ENCODE measurements around the gene NCDN. TPM values are rescaled to one million over a fixed set of nuclear protein-coding genes. Genes with fewer than 3 reads are reported as not detected.
A peak's percentile ranks its signal among the peaks of the same experiment; 100 is the strongest.

NCDN gene, protein sequence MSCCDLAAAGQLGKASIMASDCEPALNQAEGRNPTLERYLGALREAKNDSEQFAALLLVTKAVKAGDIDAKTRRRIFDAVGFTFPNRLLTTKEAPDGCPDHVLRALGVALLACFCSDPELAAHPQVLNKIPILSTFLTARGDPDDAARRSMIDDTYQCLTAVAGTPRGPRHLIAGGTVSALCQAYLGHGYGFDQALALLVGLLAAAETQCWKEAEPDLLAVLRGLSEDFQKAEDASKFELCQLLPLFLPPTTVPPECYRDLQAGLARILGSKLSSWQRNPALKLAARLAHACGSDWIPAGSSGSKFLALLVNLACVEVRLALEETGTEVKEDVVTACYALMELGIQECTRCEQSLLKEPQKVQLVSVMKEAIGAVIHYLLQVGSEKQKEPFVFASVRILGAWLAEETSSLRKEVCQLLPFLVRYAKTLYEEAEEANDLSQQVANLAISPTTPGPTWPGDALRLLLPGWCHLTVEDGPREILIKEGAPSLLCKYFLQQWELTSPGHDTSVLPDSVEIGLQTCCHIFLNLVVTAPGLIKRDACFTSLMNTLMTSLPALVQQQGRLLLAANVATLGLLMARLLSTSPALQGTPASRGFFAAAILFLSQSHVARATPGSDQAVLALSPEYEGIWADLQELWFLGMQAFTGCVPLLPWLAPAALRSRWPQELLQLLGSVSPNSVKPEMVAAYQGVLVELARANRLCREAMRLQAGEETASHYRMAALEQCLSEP
- polyA plus RNA-seq (2013, experiment 1 of 2), result 27.8 TPM
- 28.0 TPM for polyA plus RNA-seq (2013, experiment 2 of 2)

DNA sequence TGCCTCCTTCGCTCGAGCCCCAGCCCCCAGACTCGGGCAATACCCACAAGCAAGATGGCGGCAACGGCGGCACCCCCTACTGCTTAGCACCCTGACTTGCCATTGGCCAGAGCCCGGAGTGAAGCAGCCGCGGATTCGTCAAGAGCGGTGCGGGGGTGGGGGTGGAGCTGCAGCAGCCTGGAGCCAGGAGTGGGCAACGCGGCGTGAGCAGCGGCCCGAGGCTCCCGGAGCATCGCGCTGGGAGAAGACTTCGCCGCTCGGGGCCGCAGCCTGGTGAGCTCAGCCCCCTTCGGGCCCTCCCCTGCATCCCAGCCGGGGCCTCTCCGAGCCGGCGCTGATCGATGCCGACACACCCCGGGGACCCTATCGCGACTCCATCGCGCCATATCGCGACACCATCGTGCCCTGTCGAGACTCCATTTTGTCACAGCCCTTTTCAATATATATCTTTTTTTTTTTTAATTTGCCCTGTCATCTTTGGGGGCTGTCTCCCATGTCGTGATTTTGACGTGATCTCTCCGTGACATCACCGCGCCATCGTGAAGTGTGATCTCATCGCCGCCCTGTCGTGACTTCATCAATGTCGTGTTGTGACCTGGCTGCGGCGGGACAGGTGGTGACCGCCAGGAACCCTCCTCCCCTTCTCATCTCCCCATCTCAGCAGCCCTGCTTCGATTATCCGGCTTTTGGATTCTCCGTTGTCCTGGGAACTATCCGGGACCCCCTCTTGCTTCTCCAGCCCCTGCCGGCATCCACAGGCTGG lies at the start of gene NCDN:
NCDN (plus strand) TSS at position 189 of the 763 bp plus-strand sequence; CDS start at position 581, 392 bp downstream.
- peak; percentile 99 for DNase-seq
- peaks cover 19% of the 10 kb centered on the region for H3K79me1 ChIP-seq (ENCODE audit: low read length)
- H3K4me1 ChIP-seq (ENCODE audit: control insufficient read depth, low read depth, low read length), result peaks cover 12% of the 10 kb centered on the region
- peaks cover 15% of the 10 kb centered on the region for H3K79me2 ChIP-seq (ENCODE audit: control insufficient read depth, insufficient read depth, low read length)
- H4K8ac ChIP-seq (ENCODE audit: low read depth, low read length), result no peak within 1 kb of the TSS
- no CpG with 5 or more reads among the region's 58 CpGs for WGBS (ENCODE audit: extremely low coverage, insufficient coverage, low lambda C conversion rate)
- no peak within 1 kb of the TSS for H3K4ac ChIP-seq (ENCODE audit: low read depth, low read length)
- H3K9ac ChIP-seq (ENCODE audit: low read length), result peak within 1 kb of the TSS; percentile 83
- no peak within 1 kb of the TSS for H3K23ac ChIP-seq (ENCODE audit: low read length)
- H2AK5ac ChIP-seq (ENCODE audit: low read length), result no peak within 1 kb of the TSS
- H3K36me3 ChIP-seq (ENCODE audit: control insufficient read depth, insufficient read depth, low read length), result peaks cover 3% of the 10 kb centered on the region
- H4K5ac ChIP-seq (ENCODE audit: low read length), result peak within 1 kb of the TSS; percentile 66
- H3K18ac ChIP-seq (ENCODE audit: low read length), result peak within 1 kb of the TSS; percentile 94
- no peak within 1 kb of the TSS for H2BK15ac ChIP-seq (replicated peaks; ENCODE audit: low read depth)
- peak within 1 kb of the TSS; percentile 76 for H3K4me3 ChIP-seq (ENCODE audit: low read length)
- H3K56ac ChIP-seq (ENCODE audit: low read length), result peak within 1 kb of the TSS; percentile 96
- H3K4me2 ChIP-seq (ENCODE audit: low read length), result peak within 1 kb of the TSS; percentile 97
- no peak within 1 kb of the TSS for H2BK120ac ChIP-seq (ENCODE audit: low read depth, low read length)
- peak within 1 kb of the TSS; percentile 75 for H2BK5ac ChIP-seq (ENCODE audit: low read length)
- no peaks in the 10 kb centered on the region for H3K27me3 ChIP-seq (ENCODE audit: insufficient read depth, low read length, poor library complexity)
- peak within 1 kb of the TSS; percentile 100 for H3K27ac ChIP-seq (ENCODE audit: low read depth, low read length)

DNA sequence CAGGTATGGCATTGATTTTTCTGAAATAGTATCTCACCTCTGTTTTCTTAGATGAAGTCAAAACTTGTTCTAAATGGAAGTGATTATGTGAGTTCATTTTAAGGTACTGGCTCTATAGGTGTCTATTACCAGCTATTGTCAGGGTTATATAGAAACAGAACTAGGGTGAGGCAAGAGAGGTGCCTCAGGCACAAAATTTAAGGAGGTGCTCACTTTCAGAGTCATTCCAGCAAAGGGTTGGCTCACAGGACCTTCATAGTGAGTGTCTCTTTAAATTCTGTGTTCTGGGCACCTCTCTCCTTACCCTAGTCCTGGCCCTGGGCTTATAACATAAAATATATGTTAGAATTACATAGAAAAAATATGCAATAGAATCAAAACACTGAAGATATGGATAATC lies 49.7 kb upstream of the NCDN start:
- H2BK15ac ChIP-seq (replicated peaks; ENCODE audit: low read depth), result no peak overlapping the region
- no peak overlapping the region for H2BK120ac ChIP-seq (ENCODE audit: low read depth, low read length)

DNA sequence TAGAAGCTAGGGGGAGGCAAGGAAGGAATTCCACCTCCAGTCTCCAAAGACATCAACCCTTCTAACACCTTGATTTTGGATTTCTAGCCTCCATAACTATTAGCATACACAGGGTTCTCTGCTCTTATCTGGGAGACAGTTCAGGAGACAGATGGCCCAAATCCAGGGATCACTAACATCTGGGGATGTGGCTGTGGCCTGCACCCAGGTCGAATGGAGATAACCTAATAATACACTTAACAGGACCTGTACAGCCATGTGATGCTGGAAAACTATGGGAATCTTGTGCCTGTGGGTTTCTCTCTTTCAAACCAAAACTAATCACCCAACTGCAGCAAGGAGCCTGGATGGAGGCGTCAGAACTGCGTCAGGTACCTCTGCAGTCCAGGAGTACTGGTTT lies 48.0 kb upstream of the NCDN start:
- H3K79me1 ChIP-seq (ENCODE audit: low read length), result peaks cover 3% of the 10 kb centered on the region
- no peak overlapping the region for H2BK120ac ChIP-seq (ENCODE audit: low read depth, low read length)
- DNase-seq, result no peak
- no peak overlapping the region for H3K4ac ChIP-seq (ENCODE audit: low read depth, low read length)
- H3K36me3 ChIP-seq (ENCODE audit: control insufficient read depth, insufficient read depth, low read length), result no peaks in the 10 kb centered on the region
- WGBS (ENCODE audit: extremely low coverage, insufficient coverage, low lambda C conversion rate), result no CpG with 5 or more reads among the region's 3 CpGs
- H3K4me2 ChIP-seq (ENCODE audit: low read length), result no peak overlapping the region
- H2BK15ac ChIP-seq (replicated peaks; ENCODE audit: low read depth), result no peak overlapping the region
- H3K27me3 ChIP-seq (ENCODE audit: insufficient read depth, low read length, poor library complexity), result no peaks in the 10 kb centered on the region
- no peak overlapping the region for H4K5ac ChIP-seq (ENCODE audit: low read length)
- H2BK5ac ChIP-seq (ENCODE audit: low read length), result no peak overlapping the region
- no peak overlapping the region for H3K23ac ChIP-seq (ENCODE audit: low read length)
- H3K18ac ChIP-seq (ENCODE audit: low read length), result no peak overlapping the region
- H3K4me3 ChIP-seq (ENCODE audit: low read length), result no peak overlapping the region
- no peak overlapping the region for H3K27ac ChIP-seq (ENCODE audit: low read depth, low read length)
- H3K4me1 ChIP-seq (ENCODE audit: control insufficient read depth, low read depth, low read length), result no peaks in the 10 kb centered on the region
- H3K79me2 ChIP-seq (ENCODE audit: control insufficient read depth, insufficient read depth, low read length), result no peaks in the 10 kb centered on the region
- H4K8ac ChIP-seq (ENCODE audit: low read depth, low read length), result no peak overlapping the region
- H3K9ac ChIP-seq (ENCODE audit: low read length), result no peak overlapping the region
- H2AK5ac ChIP-seq (ENCODE audit: low read length), result no peak overlapping the region
- no peak overlapping the region for H3K56ac ChIP-seq (ENCODE audit: low read length)

More for the DNA sequence above, 49.7 kb upstream of the NCDN start:
- Histone ChIP-seq H4K8ac (ENCODE audit: low read depth, low read length) (no peak overlapping the region), H3K56ac (ENCODE audit: low read length) (no peak overlapping the region), H3K27ac (ENCODE audit: low read depth, low read length) (no peak overlapping the region), H3K79me2 (ENCODE audit: control insufficient read depth, insufficient read depth, low read length) (no peaks in the 10 kb centered on the region), H3K4me2 (ENCODE audit: low read length) (no peak overlapping the region), H3K4me3 (ENCODE audit: low read length) (no peak overlapping the region), H3K36me3 (ENCODE audit: control insufficient read depth, insufficient read depth, low read length) (no peaks in the 10 kb centered on the region), H3K4me1 (ENCODE audit: control insufficient read depth, low read depth, low read length) (no peaks in the 10 kb centered on the region), H3K79me1 (ENCODE audit: low read length) (peaks cover 3% of the 10 kb centered on the region), H4K5ac (ENCODE audit: low read length) (no peak overlapping the region), H2AK5ac (ENCODE audit: low read length) (no peak overlapping the region), H3K4ac (ENCODE audit: low read depth, low read length) (no peak overlapping the region), H3K18ac (ENCODE audit: low read length) (no peak overlapping the region), H2BK5ac (ENCODE audit: low read length) (no peak overlapping the region), H3K9ac (ENCODE audit: low read length) (no peak overlapping the region), H3K23ac (ENCODE audit: low read length) (no peak overlapping the region), H3K27me3 (ENCODE audit: insufficient read depth, low read length, poor library complexity) (no peaks in the 10 kb centered on the region)
- DNase-seq, result no peak

DNA sequence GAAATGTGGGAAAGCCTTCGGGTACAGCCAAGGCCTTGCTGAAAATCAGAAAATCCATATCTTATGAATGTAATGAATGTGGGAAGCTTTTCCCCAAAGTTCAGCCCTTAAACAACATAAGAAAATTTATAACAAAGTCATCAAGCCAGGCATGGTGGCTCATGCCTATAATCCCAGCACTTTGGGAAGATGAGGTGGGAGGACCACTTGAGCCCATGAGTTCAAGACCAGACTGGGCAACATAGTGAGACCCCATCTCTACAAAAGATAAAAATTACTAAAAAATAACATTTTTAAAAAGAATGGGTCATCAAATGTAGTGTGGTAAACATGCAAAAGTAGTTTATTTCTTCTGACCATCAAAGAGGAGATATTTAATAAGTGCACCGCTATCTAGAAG lies 46.3 kb upstream of the NCDN start:
- H2AK5ac ChIP-seq (ENCODE audit: low read length), result no peak overlapping the region
- no peak overlapping the region for H3K4me2 ChIP-seq (ENCODE audit: low read length)
- H3K4me1 ChIP-seq (ENCODE audit: control insufficient read depth, low read depth, low read length), result no peaks in the 10 kb centered on the region
- H3K79me1 ChIP-seq (ENCODE audit: low read length), result peaks cover 2% of the 10 kb centered on the region
- H3K4ac ChIP-seq (ENCODE audit: low read depth, low read length), result no peak overlapping the region
- no peak overlapping the region for H4K5ac ChIP-seq (ENCODE audit: low read length)
- H4K8ac ChIP-seq (ENCODE audit: low read depth, low read length), result no peak overlapping the region
- no peaks in the 10 kb centered on the region for H3K27me3 ChIP-seq (ENCODE audit: insufficient read depth, low read length, poor library complexity)
- no peak overlapping the region for H3K56ac ChIP-seq (ENCODE audit: low read length)
- H3K23ac ChIP-seq (ENCODE audit: low read length), result no peak overlapping the region
- H3K4me3 ChIP-seq (ENCODE audit: low read length), result no peak overlapping the region
- DNase-seq, result no peak
- H2BK120ac ChIP-seq (ENCODE audit: low read depth, low read length), result no peak overlapping the region
- WGBS (ENCODE audit: extremely low coverage, insufficient coverage, low lambda C conversion rate), result no CpG with 5 or more reads among the region's 2 CpGs
- H2BK5ac ChIP-seq (ENCODE audit: low read length), result no peak overlapping the region
- H3K79me2 ChIP-seq (ENCODE audit: control insufficient read depth, insufficient read depth, low read length), result no peaks in the 10 kb centered on the region
- no peak overlapping the region for H3K9ac ChIP-seq (ENCODE audit: low read length)
- no peaks in the 10 kb centered on the region for H3K36me3 ChIP-seq (ENCODE audit: control insufficient read depth, insufficient read depth, low read length)
- no peak overlapping the region for H2BK15ac ChIP-seq (replicated peaks; ENCODE audit: low read depth)
- no peak overlapping the region for H3K18ac ChIP-seq (ENCODE audit: low read length)
- H3K27ac ChIP-seq (ENCODE audit: low read depth, low read length), result no peak overlapping the region

DNA sequence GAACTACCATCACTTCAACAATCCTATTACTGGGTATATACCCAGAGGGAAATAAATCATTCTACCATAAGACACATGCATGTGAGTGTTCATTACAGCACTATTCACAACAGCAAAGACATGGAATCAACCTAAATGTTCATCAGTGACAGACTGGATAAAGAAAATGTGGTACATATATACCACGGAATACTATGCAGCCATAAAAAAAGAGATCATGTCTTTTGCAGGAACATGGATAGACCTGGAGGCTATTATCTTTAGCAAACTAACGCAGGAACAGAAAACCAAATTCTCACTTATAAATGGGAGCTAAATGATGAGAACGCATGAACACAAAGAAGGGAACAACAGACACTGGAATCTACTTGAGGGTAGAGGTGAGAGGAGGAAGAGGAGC lies 39.4 kb upstream of the NCDN start:
- Histone ChIP-seq H3K4me2 (ENCODE audit: low read length) (no peak overlapping the region), H4K5ac (ENCODE audit: low read length) (no peak overlapping the region), H3K18ac (ENCODE audit: low read length) (no peak overlapping the region), H3K23ac (ENCODE audit: low read length) (no peak overlapping the region), H3K56ac (ENCODE audit: low read length) (no peak overlapping the region), H2BK5ac (ENCODE audit: low read length) (no peak overlapping the region), H4K8ac (ENCODE audit: low read depth, low read length) (no peak overlapping the region), H3K4me1 (ENCODE audit: control insufficient read depth, low read depth, low read length) (no peaks in the 10 kb centered on the region), H3K4ac (ENCODE audit: low read depth, low read length) (no peak overlapping the region), H3K4me3 (ENCODE audit: low read length) (no peak overlapping the region), H2BK120ac (ENCODE audit: low read depth, low read length) (no peak overlapping the region), H3K36me3 (ENCODE audit: control insufficient read depth, insufficient read depth, low read length) (no peaks in the 10 kb centered on the region), H2BK15ac (replicated peaks; ENCODE audit: low read depth) (no peak overlapping the region), H3K27ac (ENCODE audit: low read depth, low read length) (no peak overlapping the region), H2AK5ac (ENCODE audit: low read length) (no peak overlapping the region), H3K27me3 (ENCODE audit: insufficient read depth, low read length, poor library complexity) (no peaks in the 10 kb centered on the region), H3K79me2 (ENCODE audit: control insufficient read depth, insufficient read depth, low read length) (peaks cover 2% of the 10 kb centered on the region), H3K79me1 (ENCODE audit: low read length) (peaks cover 2% of the 10 kb centered on the region), H3K9ac (ENCODE audit: low read length) (no peak overlapping the region)
- DNase-seq, result no peak
- WGBS (ENCODE audit: extremely low coverage, insufficient coverage, low lambda C conversion rate), result no CpG with 5 or more reads among the region's 3 CpGs

Measured in mesendoderm (in vitro differentiated cells).